Mesenteric fat pad (tissue), 1 donor: ENCODE data around the gene FNDC10. TPM values are rescaled to one million over a fixed set of nuclear protein-coding genes. Genes with fewer than 3 reads are reported as not detected.

Experiments
- DNase-seq: peaks from one replicate; pipeline ENCODE4 v3.0.0-alpha.2; 2020; ENCODE audit warnings: low spot score
- total RNA-seq: library from RNA; stranded (reverse); fragmentation: NEBNext Ultra II Directional; extraction: Animal tissue kit (Norgen Biotek cat#: 25700); gene quantifications from one replicate; pipeline ENCODE4 v1.2.1, GENCODE V29; 2021
- donor health status: DM: yes; HTN: yes; CAD: no.

FNDC10 gene
- total RNA-seq, 1 donor from 2014 or later, result 2.9 TPM

DNA sequence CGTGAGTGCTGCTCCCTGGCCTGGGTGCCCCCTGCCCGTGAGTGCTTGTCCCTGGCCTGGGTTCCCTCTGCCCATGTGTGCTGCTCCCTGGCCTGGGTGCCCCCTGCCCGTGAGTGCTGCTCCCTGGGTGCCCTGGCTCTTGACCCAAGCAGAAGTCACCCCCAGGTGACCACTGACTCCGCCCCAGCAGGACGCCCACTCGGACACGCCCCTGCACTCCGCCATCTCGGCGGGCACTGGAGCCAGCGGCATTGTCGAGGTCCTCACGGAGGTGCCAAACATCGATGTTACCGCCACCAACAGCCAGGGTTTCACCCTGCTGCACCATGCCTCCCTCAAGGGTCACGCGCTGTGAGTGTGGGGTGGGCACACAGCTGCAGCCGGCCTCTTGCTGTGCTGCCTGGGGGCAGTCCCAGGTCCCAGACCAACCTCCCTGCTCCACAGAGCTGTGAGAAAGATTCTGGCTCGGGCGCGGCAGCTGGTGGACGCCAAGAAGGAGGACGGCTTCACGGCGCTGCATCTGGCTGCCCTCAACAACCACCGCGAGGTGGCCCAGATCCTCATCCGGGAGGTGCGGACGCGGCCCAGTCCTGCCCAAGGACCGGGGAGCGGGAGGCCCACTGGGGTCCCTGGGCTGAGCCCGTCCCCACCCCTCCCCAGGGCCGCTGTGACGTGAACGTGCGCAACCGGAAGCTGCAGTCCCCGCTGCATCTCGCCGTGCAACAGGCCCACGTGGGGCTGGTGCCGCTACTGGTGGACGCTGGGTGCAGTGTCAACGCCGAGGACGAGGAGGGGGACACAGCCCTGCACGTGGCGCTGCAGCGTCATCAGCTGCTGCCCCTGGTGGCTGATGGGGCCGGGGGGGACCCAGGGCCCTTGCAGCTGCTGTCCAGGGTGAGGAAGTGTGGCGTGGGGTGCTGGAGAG, 28.2 kb upstream of the FNDC10 start:
- DNase-seq, result no peak

GRCh38 chr1:1627261-1627828, 27.4 kb upstream of the FNDC10 start:
- DNase-seq, result no peak

DNA sequence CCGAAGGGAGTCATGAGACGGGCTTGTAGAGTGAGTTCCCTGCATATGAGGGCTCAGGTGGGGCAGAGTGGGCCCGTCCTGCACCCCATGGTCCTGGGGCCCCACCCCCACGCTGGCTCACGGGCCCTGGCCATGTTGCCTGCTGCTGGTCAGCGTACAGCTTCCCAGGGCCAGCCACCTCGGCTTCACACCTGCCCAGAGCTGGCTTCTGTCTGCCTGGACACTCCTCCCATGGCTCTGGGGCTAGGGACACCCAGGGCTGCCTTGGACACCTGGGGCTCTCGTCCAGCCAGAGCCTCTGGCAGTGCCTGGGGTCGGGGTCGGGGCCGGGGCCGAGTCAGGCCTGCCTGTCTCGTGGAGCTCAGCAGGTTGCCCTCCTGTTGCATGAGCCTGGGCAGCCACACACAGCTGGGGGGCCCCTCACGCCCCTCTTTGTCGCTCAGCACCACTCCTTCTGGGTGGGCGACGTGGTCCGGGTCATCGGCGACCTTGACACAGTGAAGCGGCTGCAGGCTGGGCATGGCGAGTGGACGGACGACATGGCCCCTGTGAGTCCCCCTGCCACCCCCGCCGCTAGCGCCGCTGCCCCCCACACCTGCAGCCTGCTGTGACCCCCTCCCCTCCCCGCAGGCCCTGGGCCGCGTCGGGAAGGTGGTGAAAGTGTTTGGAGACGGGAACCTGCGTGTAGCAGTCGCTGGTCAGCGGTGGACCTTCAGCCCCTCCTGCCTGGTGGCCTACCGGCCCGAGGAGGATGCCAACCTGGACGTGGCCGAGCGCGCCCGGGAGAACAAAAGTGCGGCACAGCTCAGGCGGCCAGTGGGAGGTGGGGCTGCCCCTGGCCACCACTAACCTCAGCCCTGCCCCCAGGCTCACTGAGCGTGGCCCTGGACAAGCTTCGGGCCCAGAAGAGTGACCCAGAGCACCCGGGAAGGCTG, 26.5 kb upstream of the FNDC10 start:
- no peak for DNase-seq

DNA sequence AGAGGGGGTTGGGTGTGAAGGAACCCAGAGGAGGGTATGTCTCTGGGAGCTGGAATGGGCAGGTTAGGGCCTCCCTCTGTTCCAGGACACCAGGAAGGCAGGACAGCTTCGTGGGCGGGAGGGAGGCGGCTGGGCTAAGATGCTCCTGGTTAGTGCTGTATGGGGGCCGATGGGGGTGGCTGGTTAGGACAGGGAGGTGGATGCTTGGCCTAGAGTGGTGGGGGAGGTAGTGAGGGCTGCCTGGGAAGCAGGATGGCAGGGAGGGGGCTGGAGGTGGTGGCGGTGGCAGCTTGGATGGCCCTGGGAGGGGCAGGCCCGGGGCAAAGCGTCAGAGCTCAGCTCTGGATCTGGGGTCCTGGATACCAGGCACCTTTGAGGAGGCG, 25.9 kb upstream of the FNDC10 start:
- DNase-seq, result no peak

DNA sequence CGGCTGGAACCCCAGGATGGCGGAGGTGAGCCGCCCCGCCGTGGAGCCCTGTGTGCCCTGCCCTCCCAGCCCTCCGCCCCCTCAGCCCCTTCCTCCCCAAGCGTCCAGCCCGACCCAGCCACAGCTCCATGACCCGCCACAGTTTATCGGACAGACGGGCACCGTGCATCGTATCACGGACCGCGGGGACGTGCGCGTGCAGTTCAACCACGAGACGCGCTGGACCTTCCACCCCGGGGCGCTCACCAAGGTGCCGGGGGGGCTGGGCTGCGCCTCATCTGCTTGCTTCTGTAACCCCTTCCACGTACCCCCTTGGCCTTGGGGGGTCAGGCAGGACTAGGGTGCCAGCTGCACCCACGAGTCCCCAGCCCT, 25.5 kb upstream of the FNDC10 start:
- DNase-seq, result no peak

DNA sequence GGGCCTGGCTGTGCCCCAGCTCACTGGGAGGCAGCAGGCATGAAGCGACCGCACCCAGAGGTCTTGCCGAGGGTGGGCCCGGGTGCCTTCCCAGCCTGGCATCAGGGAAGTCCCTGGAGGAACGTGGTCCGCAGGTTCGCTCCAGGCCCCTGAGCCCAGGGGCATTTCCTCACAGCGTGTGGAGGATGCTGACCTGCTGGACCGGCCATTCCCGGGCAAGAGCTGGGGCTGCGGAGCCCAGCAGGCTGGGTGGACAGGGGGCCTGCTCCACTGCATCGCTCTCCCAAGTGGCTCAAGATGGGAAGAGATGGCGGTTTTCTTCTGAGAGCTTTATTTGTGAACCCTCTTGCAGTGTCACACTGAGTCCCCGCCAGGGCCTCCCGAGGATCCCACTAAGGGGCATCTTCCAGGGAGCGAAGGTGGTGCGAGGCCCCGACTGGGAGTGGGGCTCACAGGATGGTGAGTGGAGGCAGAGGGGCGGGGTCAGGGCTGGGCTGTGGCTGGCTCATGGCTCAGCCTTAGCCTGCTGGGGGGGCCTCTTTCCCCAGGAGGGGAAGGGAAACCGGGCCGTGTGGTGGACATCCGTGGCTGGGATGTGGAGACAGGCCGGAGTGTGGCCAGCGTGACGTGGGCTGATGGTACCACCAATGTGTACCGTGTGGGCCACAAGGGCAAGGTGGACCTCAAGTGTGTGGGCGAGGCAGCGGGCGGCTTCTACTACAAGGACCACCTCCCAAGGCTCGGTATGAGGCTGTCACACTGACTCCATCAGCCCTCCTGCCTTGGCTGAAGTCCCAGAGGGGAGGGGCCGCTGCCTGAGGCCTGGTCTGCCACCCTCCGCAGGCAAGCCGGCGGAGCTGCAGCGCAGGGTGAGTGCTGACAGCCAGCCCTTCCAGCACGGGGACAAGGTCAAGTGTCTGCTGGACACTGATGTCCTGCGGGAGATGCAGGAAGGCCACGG, 24.8 kb upstream of the FNDC10 start:
- DNase-seq, result no peak

DNA sequence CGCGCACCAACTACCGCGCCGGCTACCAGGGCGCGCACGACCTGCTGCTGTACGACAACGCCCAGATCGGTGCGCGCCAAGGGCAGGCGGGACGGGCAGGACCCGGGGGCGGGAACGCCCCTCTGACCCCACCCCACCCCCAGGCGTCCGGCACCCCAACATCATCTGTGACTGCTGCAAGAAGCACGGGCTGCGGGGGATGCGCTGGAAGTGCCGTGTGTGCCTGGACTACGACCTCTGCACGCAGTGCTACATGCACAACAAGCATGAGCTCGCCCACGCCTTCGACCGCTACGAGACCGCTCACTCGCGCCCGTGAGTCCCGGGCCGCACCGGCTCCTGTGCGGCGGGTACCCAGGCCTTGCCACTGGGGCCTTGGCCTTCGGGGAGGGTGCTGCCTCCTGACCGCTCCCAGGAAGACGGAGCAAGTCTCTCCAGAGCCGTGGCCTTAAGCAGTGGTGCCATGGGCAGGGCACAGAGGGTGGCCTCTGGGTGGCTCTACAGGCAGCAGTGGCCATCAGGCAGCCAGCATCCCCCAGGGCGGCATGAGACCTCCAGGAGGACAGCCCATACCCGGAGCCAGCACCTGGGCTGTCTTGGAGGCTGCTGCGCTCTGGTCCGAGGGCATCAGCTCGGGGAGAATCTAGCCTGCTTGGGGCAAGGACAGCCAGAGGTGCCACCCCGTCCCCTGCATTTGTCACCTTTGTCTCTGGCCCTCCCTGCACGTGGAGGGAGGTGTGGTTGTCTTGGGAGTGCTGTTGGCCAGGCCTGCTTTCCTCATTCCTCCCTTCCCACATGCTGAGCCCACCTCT, 23.9 kb upstream of the FNDC10 start:
- DNase-seq, result no peak

DNA sequence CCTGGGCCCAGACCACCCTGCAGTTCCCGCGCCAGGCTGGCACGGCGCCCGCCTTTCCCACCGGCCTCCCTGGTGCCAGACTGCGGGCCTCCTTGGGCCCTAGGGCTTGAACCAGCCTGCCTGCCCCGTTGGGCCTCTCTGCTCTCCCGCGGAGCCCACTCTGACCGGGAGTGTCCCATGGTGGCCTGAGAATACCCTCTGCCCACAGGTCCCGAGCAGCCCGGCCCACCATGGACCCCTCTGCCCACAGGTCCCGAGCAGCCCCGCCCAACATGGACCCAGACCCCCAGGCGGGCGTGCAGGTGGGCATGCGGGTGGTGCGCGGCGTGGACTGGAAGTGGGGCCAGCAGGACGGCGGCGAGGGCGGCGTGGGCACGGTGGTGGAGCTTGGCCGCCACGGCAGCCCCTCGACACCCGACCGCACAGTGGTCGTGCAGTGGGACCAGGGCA, 23.3 kb upstream of the FNDC10 start:
- DNase-seq, result no peak

- DNase-seq, result no peak
Observed at GRCh38 chr1:1622788-1623094, 22.8 kb upstream of the FNDC10 start.

DNA sequence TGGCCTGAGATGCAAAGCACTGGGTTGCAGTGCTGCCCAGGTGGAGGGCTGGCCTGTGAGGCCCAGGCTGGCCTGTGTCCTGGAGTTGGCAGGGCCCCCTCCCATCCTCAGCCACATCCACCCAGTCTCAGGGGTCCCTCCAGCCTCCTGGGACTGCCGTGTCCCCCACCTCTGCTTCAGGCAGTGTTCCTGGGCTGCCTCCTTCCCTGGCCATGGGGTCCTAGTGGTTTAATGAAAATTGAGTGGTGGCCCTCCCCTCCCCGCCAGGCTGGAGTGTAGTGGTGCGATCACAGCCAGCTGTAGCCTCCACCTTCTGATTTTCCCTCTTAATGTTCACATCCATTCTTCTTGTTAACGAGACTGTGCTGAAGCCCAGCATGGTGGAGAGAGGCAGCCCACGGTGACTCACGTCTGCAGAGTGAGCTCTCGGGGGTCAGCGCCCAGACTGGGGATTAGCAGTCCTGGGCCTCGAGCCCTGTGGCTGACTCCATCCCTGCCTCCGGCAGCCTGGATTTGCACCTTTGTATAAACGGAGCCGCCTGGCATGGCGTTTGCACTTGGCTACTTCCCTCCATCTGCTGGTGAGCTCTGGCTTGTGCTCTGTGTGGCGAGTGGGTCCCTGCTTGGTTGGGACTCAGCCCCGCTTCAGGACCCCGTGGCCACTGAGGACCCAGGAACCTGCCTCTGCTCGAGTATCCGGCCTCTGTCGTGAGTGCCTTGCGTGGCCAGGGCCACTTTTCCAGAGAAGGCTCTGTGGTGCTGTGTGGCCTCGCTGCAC, 22.3 kb upstream of the FNDC10 start:
- DNase-seq, result no peak

DNA sequence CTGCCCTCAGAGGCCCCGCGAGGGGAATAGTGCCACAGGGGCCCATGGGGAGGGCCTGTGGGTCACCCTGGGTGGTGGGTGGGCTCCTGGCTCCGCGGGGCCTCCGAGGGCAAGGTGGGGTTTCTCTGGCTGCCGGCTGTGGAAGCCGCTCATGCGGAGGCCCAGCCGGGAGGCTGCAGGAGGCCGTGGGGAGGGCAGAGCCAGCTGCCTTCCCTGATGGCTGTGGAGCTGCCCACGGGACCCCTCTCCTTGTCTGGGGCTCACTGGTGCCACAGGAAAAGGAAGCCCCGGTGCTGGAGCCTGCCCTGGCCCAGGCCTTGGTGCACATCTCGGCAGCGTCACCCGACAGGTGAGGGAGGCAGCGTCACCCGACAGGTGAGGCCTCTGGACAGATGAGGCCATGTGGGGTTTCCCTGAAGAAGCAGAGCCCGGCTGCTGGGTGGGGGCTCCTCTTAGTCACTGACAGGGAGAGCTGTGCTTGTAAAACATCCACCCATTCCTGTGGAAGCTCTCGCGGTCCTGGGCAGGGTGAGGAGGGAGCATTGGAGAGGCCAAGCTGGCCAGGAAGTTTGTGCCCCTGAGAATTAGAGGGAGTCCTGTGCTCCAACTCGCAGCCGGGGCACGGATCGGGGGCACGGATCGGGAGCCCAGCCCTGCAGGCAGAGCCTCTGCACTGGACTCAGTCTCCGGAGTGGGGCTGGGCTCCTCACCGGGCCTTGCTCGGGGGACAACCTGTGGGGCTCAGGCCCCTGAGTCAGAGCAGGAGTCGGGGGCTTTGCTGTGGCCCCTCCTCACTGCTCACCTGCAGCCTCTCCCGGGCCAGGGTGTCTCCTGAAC, 21.5 kb upstream of the FNDC10 start:
- DNase-seq, result no peak

DNA sequence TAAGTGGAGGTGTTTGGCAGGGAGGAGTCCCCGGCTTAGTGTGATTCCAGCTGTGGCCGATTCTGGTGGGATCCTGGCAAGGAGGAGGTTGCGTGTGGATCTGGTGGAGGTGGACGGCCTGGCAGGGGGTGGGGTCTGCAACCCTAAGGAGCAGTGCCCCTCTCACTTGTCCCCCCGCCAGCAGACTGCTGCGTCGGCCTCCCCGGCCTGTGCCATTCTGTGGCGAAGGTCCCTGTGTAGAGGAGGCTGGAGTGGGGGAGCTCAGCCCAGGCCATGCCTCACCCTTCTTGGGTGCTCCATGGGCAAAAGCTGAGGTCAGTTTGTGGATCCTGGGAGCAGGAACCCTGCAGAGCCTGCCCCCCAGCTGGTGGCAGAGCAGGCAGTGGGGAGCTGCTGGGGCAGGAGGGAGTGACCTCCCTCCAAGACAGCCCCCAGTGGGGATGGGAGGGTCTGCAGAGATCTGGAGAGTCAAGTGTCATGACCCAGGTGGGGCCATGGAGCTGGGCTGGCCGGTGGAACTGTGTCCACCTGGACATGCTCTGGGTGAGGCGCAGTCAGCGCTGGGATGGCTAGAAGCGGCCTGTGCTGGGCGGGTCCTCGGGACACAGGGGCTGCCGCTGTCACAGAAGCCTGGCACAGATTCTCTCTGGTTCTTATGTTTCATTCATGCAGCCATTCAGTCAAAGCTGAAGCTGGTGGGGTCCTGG, 20.7 kb upstream of the FNDC10 start:
- DNase-seq, result no peak

GRCh38 chr1:1619917-1620361, 20.0 kb upstream of the FNDC10 start:
- DNase-seq, result no peak

GRCh38 chr1:1618396-1619068, 18.6 kb upstream of the FNDC10 start:
- DNase-seq, result no peak

- no peak for DNase-seq
Observed at GRCh38 chr1:1617925-1618324, 18.0 kb upstream of the FNDC10 start.

GRCh38 chr1:1617516-1617915, 17.6 kb upstream of the FNDC10 start:
- no peak for DNase-seq

- DNase-seq, result no peak
Observed at GRCh38 chr1:1616838-1617237, 16.9 kb upstream of the FNDC10 start.
